ENCODE measurements around the gene SH3D19.

Gene SH3D19, protein sequence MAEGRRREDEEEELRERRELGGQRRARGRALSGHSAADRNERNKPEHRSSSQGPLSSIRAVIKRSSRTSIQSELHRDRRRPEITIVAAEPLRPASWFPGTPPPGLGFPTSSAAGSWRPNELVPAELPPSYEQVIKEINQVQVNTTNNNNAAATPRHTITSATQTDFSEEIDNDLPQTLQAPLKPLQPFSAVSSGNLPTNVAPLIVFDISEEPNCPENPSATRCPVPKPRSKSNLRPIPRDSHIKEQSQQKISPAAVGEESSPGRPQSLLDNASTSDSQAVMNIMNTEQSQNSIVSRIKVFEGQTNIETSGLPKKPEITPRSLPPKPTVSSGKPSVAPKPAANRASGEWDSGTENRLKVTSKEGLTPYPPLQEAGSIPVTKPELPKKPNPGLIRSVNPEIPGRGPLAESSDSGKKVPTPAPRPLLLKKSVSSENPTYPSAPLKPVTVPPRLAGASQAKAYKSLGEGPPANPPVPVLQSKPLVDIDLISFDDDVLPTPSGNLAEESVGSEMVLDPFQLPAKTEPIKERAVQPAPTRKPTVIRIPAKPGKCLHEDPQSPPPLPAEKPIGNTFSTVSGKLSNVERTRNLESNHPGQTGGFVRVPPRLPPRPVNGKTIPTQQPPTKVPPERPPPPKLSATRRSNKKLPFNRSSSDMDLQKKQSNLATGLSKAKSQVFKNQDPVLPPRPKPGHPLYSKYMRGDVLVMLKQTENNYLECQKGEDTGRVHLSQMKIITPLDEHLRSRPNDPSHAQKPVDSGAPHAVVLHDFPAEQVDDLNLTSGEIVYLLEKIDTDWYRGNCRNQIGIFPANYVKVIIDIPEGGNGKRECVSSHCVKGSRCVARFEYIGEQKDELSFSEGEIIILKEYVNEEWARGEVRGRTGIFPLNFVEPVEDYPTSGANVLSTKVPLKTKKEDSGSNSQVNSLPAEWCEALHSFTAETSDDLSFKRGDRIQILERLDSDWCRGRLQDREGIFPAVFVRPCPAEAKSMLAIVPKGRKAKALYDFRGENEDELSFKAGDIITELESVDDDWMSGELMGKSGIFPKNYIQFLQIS

DNA sequence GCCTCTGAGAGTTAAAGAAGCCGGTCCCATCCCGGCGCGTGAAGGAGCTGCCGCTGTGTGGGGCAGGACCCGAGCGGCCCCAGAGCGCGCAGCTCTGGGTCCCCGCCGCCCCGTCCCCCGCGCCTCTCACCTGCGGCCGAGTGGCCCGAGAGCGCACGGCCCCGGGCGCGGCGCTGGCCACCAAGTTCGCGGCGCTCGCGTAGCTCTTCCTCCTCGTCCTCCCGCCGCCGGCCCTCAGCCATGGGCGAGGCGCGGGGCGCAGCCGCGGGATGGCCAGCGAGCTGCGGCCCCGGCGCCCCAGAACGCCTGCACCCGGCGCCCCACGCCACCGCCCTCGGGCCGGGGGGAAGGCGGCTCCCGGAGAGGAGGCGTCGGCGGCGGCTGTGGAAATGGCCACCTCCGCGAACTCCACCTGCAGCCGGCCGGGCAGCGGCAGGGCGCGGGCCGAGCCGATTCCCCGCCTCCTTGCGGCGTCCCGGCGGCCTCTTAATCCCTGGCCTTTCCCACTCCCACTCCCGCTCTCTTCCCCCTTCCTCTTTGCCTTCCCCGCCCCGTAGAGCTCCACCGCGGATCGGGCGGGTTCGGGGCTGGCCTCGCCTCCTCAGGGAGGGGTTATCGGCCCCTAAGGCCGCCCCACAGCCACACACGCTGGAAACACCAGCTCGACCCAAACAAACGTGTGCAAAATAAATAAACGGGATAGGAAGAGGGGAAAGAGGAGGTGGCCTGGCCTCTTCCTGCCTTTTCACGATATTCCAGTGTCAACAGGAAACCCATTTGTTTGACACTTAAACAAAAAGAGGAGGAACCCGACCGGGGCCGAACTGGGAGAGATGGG is at the start of gene SH3D19:
Gene SH3D19 (minus strand): TSS at position 495 of the 838 bp plus-strand sequence. CDS start 253 bp downstream, at position 242.
- no peak within 1 kb of the TSS for H2AFZ ChIP-seq (ENCODE audit: low read depth, low read length)
- no peaks in the 10 kb centered on the region for H3K4me1 ChIP-seq (ENCODE audit: insufficient read depth, low read length)
- H3K27me3 ChIP-seq (ENCODE audit: insufficient read depth, low read length, poor library complexity): no peaks in the 10 kb centered on the region
- no peak within 1 kb of the TSS for H3K27ac ChIP-seq (ENCODE audit: low read length)
- TF ChIP-seq, protein P1, sequence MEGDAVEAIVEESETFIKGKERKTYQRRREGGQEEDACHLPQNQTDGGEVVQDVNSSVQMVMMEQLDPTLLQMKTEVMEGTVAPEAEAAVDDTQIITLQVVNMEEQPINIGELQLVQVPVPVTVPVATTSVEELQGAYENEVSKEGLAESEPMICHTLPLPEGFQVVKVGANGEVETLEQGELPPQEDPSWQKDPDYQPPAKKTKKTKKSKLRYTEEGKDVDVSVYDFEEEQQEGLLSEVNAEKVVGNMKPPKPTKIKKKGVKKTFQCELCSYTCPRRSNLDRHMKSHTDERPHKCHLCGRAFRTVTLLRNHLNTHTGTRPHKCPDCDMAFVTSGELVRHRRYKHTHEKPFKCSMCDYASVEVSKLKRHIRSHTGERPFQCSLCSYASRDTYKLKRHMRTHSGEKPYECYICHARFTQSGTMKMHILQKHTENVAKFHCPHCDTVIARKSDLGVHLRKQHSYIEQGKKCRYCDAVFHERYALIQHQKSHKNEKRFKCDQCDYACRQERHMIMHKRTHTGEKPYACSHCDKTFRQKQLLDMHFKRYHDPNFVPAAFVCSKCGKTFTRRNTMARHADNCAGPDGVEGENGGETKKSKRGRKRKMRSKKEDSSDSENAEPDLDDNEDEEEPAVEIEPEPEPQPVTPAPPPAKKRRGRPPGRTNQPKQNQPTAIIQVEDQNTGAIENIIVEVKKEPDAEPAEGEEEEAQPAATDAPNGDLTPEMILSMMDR (IDR thresholded peaks at IDR 0.05; ENCODE audit: borderline replicate concordance, extremely low read depth, low read length, poor library complexity, severe bottlenecking): no peak
- TF ChIP-seq EZH2 (IDR thresholded peaks at IDR 0.05; ENCODE audit: borderline replicate concordance, low read depth, low read length, severe bottlenecking): no peak
- no peak within 1 kb of the TSS for H3K4me2 ChIP-seq (ENCODE audit: insufficient read depth, low read length)
- DNase-seq: no peak
- no peaks in the 10 kb centered on the region for H3K79me2 ChIP-seq (ENCODE audit: insufficient read depth, low read length)
- H3K9ac ChIP-seq (ENCODE audit: low read depth, low read length): no peak within 1 kb of the TSS
- H4K20me1 ChIP-seq (ENCODE audit: insufficient read depth, low read length): no peaks in the 10 kb centered on the region
- ATAC-seq (ENCODE audit: insufficient read depth, low read depth): no peak
- no peaks in the 10 kb centered on the region for H3K36me3 ChIP-seq (ENCODE audit: insufficient read depth, low read length)
- no peak within 1 kb of the TSS for H3K4me3 ChIP-seq (ENCODE audit: low read depth in 1 of 2, low read length in 2 of 2)
- no peaks in the 10 kb centered on the region for H3K9me3 ChIP-seq (ENCODE audit: insufficient read depth, low read length, severe bottlenecking)

DNA sequence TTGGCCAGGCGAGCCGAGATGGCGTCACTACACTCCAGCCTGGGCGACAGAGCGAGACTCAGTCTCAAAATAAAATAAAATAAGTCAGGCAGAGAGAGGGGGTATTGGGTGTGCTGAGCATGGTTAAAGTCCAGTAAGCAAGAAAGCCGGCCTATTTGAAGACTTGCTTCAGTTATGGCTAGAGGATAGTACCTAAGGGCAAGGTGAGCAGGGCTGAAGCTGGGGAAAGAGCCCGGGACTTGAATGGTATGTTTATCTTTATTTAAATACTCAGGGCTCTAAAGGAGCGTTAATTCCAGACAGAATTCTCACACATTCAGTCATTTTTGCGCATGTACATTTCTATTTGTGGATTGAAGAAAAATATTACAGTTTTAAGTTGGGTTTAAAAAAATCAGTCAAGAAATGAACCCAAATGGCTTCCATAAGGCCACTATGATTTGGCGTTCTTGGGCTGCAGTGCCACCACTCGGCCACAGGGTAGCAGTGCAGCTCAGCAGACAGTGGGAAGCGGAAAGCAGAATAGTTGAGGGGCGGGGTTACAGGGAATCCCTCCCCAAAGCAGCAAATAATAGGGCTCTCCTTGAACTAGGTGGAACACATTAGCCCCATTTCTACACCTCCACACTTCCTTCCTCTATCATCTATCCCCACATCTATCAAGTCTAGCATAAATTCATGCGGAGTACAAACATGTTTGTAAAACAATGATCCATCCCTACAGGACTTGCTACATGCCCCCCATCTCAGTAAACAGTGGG is 37.2 kb upstream of the SH3D19 start:
- peak; percentile 82 for DNase-seq
- Histone ChIP-seq H4K20me1 (ENCODE audit: insufficient read depth, low read length) (no peaks in the 10 kb centered on the region), H3K4me2 (ENCODE audit: insufficient read depth, low read length) (no peak overlapping the region), H3K9me3 (ENCODE audit: insufficient read depth, low read length, severe bottlenecking) (no peaks in the 10 kb centered on the region), H3K4me1 (ENCODE audit: insufficient read depth, low read length) (no peaks in the 10 kb centered on the region), H2AFZ (ENCODE audit: low read depth, low read length) (peak overlapping the region; percentile 43; the same call in 1 of the 2 replicates), H3K27ac (ENCODE audit: low read length) (no peak overlapping the region), H3K79me2 (ENCODE audit: insufficient read depth, low read length) (no peaks in the 10 kb centered on the region), H3K9ac (ENCODE audit: low read depth, low read length) (no peak overlapping the region), H3K36me3 (ENCODE audit: insufficient read depth, low read length) (no peaks in the 10 kb centered on the region), H3K4me3 (ENCODE audit: low read depth in 1 of 2, low read length in 2 of 2) (no peak overlapping the region), H3K27me3 (ENCODE audit: insufficient read depth, low read length, poor library complexity) (peaks cover 8% of the 10 kb centered on the region)
- TF ChIP-seq, protein P1 (IDR thresholded peaks at IDR 0.05; ENCODE audit: borderline replicate concordance, extremely low read depth, low read length, poor library complexity, severe bottlenecking): peak; percentile 99
- no peak for TF ChIP-seq EZH2 (IDR thresholded peaks at IDR 0.05; ENCODE audit: borderline replicate concordance, low read depth, low read length, severe bottlenecking)
- peak; percentile 99 for ATAC-seq (ENCODE audit: insufficient read depth, low read depth)

DNA sequence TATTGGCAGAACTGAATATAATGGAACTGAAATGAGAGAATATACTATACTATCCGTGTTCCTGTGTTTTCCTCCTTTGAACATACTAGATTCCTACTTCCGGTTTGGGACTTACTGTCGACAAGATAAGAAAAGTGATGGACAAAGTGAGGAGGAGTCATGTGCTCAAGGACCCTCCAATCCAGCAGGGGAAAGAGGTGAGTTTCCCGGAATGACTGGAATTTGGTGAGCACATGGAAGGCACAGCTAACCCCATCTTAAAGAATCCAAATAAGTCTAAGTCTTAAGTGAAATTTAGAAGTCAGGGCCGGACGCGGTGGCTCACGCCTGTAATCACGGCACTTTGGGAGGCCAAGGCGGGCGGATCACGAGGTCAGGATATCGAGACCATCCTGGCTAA is 36.6 kb upstream of the SH3D19 start:
- Histone ChIP-seq H3K79me2 (ENCODE audit: insufficient read depth, low read length) (no peaks in the 10 kb centered on the region), H3K27me3 (ENCODE audit: insufficient read depth, low read length, poor library complexity) (peaks cover 8% of the 10 kb centered on the region), H3K4me3 (ENCODE audit: low read depth in 1 of 2, low read length in 2 of 2) (no peak overlapping the region), H3K4me2 (ENCODE audit: insufficient read depth, low read length) (no peak overlapping the region), H3K36me3 (ENCODE audit: insufficient read depth, low read length) (no peaks in the 10 kb centered on the region), H3K27ac (ENCODE audit: low read length) (no peak overlapping the region), H3K9me3 (ENCODE audit: insufficient read depth, low read length, severe bottlenecking) (no peaks in the 10 kb centered on the region), H3K9ac (ENCODE audit: low read depth, low read length) (no peak overlapping the region), H3K4me1 (ENCODE audit: insufficient read depth, low read length) (no peaks in the 10 kb centered on the region), H2AFZ (ENCODE audit: low read depth, low read length) (no peak overlapping the region), H4K20me1 (ENCODE audit: insufficient read depth, low read length) (no peaks in the 10 kb centered on the region)
- DNase-seq (no peak), ATAC-seq (ENCODE audit: insufficient read depth, low read depth) (no peak)
- no peak for TF ChIP-seq EZH2 (IDR thresholded peaks at IDR 0.05; ENCODE audit: borderline replicate concordance, low read depth, low read length, severe bottlenecking)
- TF ChIP-seq, protein P1 (IDR thresholded peaks at IDR 0.05; ENCODE audit: borderline replicate concordance, extremely low read depth, low read length, poor library complexity, severe bottlenecking): no peak
